H7 (cell line): ENCODE results near the gene KLHL6. TPM values are rescaled to one million over a fixed set of nuclear protein-coding genes. Genes with fewer than 3 reads are reported as not detected.
"Not testable (repeated sequence)": the region's sequence is repeated elsewhere in the genome, so short reads cannot be mapped to it uniquely, and the experiment has no call there.

Experiments used
- DNase-seq: peaks from one replicate; pipeline ENCODE4 v3.0.0; 2012
- H3K27me3 ChIP-seq: 2 replicates; pipeline ENCODE4 v1.6.0; 2011; ENCODE audit warnings: mild to moderate bottlenecking, low read length; ENCODE audit not compliant: control insufficient read depth, insufficient read depth
- H3K36me3 ChIP-seq: replicated peaks from 2 replicates; pipeline ENCODE4 v1.5.1; 2011; ENCODE audit warnings: low read length; ENCODE audit not compliant: control insufficient read depth, insufficient read depth
- H3K4me3 ChIP-seq: 2 replicates; pipeline ENCODE4 v1.5.1; 2011; ENCODE audit warnings: low read depth, mild to moderate bottlenecking, control low read depth, low read length, moderate library complexity; ENCODE audit not compliant: insufficient read depth
- total RNA-seq: library from RNA; depleted of rRNA; stranded (reverse); fragments of >200 nt; shearing (Covaris generic); gene quantifications from 2 replicates; pipeline ENCODE4 v1.2.3, GENCODE V29; 2014

KLHL6 gene
- total RNA-seq, 1 experiment from 2014 or later, result 0.69 TPM

- Histone ChIP-seq H3K27me3 (no peaks in the 10 kb centered on the region), H3K36me3 (no peaks in the 10 kb centered on the region), H3K4me3 (no peak overlapping the region)
- no peak for DNase-seq
Measured at GRCh38 chr3:183513046-183513706, 42.3 kb downstream of the KLHL6 start.

GRCh38 chr3:183511286-183512131 lies 44.0 kb downstream of the KLHL6 start:
- DNase-seq, H3K4me3 ChIP-seq, H3K36me3 ChIP-seq, H3K27me3 ChIP-seq: not testable (repeated sequence)

GRCh38 chr3:183508821-183509220 lies 46.7 kb downstream of the KLHL6 start:
- DNase-seq, result no peak
- H3K4me3 ChIP-seq, result no peak overlapping the region
- H3K27me3 ChIP-seq, result no peaks in the 10 kb centered on the region
- no peaks in the 10 kb centered on the region for H3K36me3 ChIP-seq

- Histone ChIP-seq H3K4me3 (no peak overlapping the region), H3K36me3 (no peaks in the 10 kb centered on the region), H3K27me3 (no peaks in the 10 kb centered on the region)
- DNase-seq, result no peak
Measured at GRCh38 chr3:183507551-183507950, 48.0 kb downstream of the KLHL6 start.

- no peaks in the 10 kb centered on the region for H3K36me3 ChIP-seq
- H3K4me3 ChIP-seq, result no peak overlapping the region
- no peak for DNase-seq
- H3K27me3 ChIP-seq, result no peaks in the 10 kb centered on the region
Measured at GRCh38 chr3:183506674-183507320, 48.7 kb downstream of the KLHL6 start.

GRCh38 chr3:183504597-183504996 lies 50.9 kb downstream of the KLHL6 start:
- Histone ChIP-seq H3K4me3 (no peak overlapping the region), H3K36me3 (no peaks in the 10 kb centered on the region), H3K27me3 (no peaks in the 10 kb centered on the region)
- DNase-seq, result no peak

GRCh38 chr3:183503746-183504145 lies 51.8 kb downstream of the KLHL6 start:
- no peaks in the 10 kb centered on the region for H3K27me3 ChIP-seq
- H3K4me3 ChIP-seq, result no peak overlapping the region
- no peaks in the 10 kb centered on the region for H3K36me3 ChIP-seq
- DNase-seq, result peak; percentile 56

- no peak for DNase-seq
Measured at GRCh38 chr3:183502237-183503181, 53.0 kb downstream of the KLHL6 start.

GRCh38 chr3:183500981-183501704 lies 54.4 kb downstream of the KLHL6 start:
- Histone ChIP-seq H3K27me3 (no peaks in the 10 kb centered on the region), H3K36me3 (no peaks in the 10 kb centered on the region), H3K4me3 (no peak overlapping the region)
- no peak for DNase-seq

More at GRCh38 chr3:183502237-183503181, 53.0 kb downstream of the KLHL6 start:
- Histone ChIP-seq H3K36me3 (no peaks in the 10 kb centered on the region), H3K27me3 (no peaks in the 10 kb centered on the region), H3K4me3 (no peak overlapping the region)

- Histone ChIP-seq H3K36me3 (no peaks in the 10 kb centered on the region), H3K27me3 (no peaks in the 10 kb centered on the region), H3K4me3 (no peak overlapping the region)
- DNase-seq, result no peak
Measured at GRCh38 chr3:183500319-183500718, 55.2 kb downstream of the KLHL6 start.

GRCh38 chr3:183498634-183499033 lies 56.9 kb downstream of the KLHL6 start:
- no peaks in the 10 kb centered on the region for H3K36me3 ChIP-seq
- no peaks in the 10 kb centered on the region for H3K27me3 ChIP-seq
- no peak for DNase-seq
- H3K4me3 ChIP-seq, result no peak overlapping the region

- peak; percentile 60 for DNase-seq
- H3K4me3 ChIP-seq, result no peak overlapping the region
- no peaks in the 10 kb centered on the region for H3K27me3 ChIP-seq
- no peaks in the 10 kb centered on the region for H3K36me3 ChIP-seq
Measured at GRCh38 chr3:183497313-183497712, 58.2 kb downstream of the KLHL6 start.

GRCh38 chr3:183496311-183496710 lies 59.2 kb downstream of the KLHL6 start:
- H3K27me3 ChIP-seq, result no peaks in the 10 kb centered on the region
- no peak for DNase-seq
- no peaks in the 10 kb centered on the region for H3K36me3 ChIP-seq
- H3K4me3 ChIP-seq, result no peak overlapping the region
